ENCODE measurements around the gene SLC35G6. TPM values are rescaled to one million over a fixed set of nuclear protein-coding genes. Genes with fewer than 3 reads are reported as not detected.

SLC35G6 gene
- total RNA-seq, 4 donors from 2014 or later = not detected

- TF ChIP-seq POLR2A (IDR thresholded peaks at IDR 0.05) = no peak
- TF ChIP-seq, protein P1, sequence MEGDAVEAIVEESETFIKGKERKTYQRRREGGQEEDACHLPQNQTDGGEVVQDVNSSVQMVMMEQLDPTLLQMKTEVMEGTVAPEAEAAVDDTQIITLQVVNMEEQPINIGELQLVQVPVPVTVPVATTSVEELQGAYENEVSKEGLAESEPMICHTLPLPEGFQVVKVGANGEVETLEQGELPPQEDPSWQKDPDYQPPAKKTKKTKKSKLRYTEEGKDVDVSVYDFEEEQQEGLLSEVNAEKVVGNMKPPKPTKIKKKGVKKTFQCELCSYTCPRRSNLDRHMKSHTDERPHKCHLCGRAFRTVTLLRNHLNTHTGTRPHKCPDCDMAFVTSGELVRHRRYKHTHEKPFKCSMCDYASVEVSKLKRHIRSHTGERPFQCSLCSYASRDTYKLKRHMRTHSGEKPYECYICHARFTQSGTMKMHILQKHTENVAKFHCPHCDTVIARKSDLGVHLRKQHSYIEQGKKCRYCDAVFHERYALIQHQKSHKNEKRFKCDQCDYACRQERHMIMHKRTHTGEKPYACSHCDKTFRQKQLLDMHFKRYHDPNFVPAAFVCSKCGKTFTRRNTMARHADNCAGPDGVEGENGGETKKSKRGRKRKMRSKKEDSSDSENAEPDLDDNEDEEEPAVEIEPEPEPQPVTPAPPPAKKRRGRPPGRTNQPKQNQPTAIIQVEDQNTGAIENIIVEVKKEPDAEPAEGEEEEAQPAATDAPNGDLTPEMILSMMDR (IDR thresholded peaks at IDR 0.05) = no peak
- H3K27ac ChIP-seq = no peak overlapping the region
- WGBS, 2 donors = 97 to 100% methylated on average over 3 of the region's 6 CpGs
- H3K36me3 ChIP-seq = no peaks in the 10 kb centered on the region
- H3K4me1 ChIP-seq = no peaks in the 10 kb centered on the region
- no peak overlapping the region for H3K4me3 ChIP-seq
- intact Hi-C loops (cut with DNase I) = no loop called here
- no peaks in the 10 kb centered on the region for H3K27me3 ChIP-seq
- DNase-seq = no peak
- H3K9me3 ChIP-seq = peaks cover 0 to 21% (median 16%) of the 10 kb centered on the region in 3 donors
These were observed 49.0 kb downstream of the SLC35G6 start for GRCh38 chr17:7530023-7530900.

Other genes with a start within 250 kb of the SLC35G6 start
- 10 to 100 TPM; 21.4 to 58.0 (median 37.3) TPM for gene DVL2, start 246.9 kb upstream of the SLC35G6 start, total RNA-seq
- 10 to 100 TPM; 24.7 to 30.6 (median 27.0) TPM for gene PHF23, start 242.0 kb upstream of the SLC35G6 start, total RNA-seq
- gene GABARAP, start 239.0 kb upstream of the SLC35G6 start, total RNA-seq = 100 to 1,000 TPM; 172 to 384 (median 197) TPM
- 10 to 100 TPM; 42.0 to 52.1 (median 47.8) TPM for gene CTDNEP1, start 229.7 kb upstream of the SLC35G6 start, total RNA-seq
- gene ELP5, start 229.2 kb upstream of the SLC35G6 start, total RNA-seq = 10 to 100 TPM; 14.9 to 21.8 (median 16.6) TPM
- 100 to 1,000 TPM; 172 to 411 (median 208) TPM for gene CLDN7, start 219.0 kb upstream of the SLC35G6 start, total RNA-seq
- gene SLC2A4, start 199.7 kb upstream of the SLC35G6 start, total RNA-seq = 10 to 100 TPM in 1 of 4 donors, 1 to 10 TPM in 2, under 1 TPM in 1; 0.83 to 21.7 (median 2.5) TPM
- gene YBX2, start 186.8 kb upstream of the SLC35G6 start, total RNA-seq = 1 to 10 TPM in 3 of 4 donors, under 1 TPM in 1; 0.44 to 3.8 (median 2.3) TPM
- 100 to 1,000 TPM; 324 to 543 (median 394) TPM for gene EIF5A, start 173.8 kb upstream of the SLC35G6 start, total RNA-seq
- gene GPS2, start 166.1 kb upstream of the SLC35G6 start, total RNA-seq = 10 to 100 TPM; 40.9 to 80.7 (median 70.5) TPM
- 10 to 100 TPM in 3 of 4 donors, 1 to 10 TPM in 1; 9.7 to 18.7 (median 14.4) TPM for gene NEURL4, start 152.1 kb upstream of the SLC35G6 start, total RNA-seq
- 1 to 10 TPM; 3.2 to 5.5 (median 3.8) TPM for gene ACAP1, start 144.9 kb upstream of the SLC35G6 start, total RNA-seq
- gene KCTD11, start 129.3 kb upstream of the SLC35G6 start, total RNA-seq = 10 to 100 TPM; 12.6 to 26.6 (median 22.1) TPM
- not detected for gene TMEM95, start 126.3 kb upstream of the SLC35G6 start, total RNA-seq
- 10 to 100 TPM in 2 of 4 donors, 1 to 10 TPM in 2; 6.2 to 15.2 (median 9.9) TPM for gene TNK1, start 100.4 kb upstream of the SLC35G6 start, total RNA-seq
- gene PLSCR3, start 86.9 kb upstream of the SLC35G6 start, total RNA-seq = 10 to 100 TPM; 18.6 to 33.5 (median 24.7) TPM
- 10 to 100 TPM; 27.9 to 88.0 (median 66.7) TPM for gene TMEM256, start 77.3 kb upstream of the SLC35G6 start, total RNA-seq
- gene NLGN2, start 73.6 kb upstream of the SLC35G6 start, total RNA-seq = 1 to 10 TPM; 1.4 to 5.3 (median 2.0) TPM
- not detected for gene SPEM1, start 61.1 kb upstream of the SLC35G6 start, total RNA-seq
- gene SPEM2, start 55.8 kb upstream of the SLC35G6 start, total RNA-seq = not detected
- not detected for gene SPEM3, start 52.6 kb upstream of the SLC35G6 start, total RNA-seq
- gene TMEM102, start 46.0 kb upstream of the SLC35G6 start, total RNA-seq = 10 to 100 TPM; 12.2 to 20.8 (median 16.9) TPM
- 10 to 100 TPM in 1 of 4 donors, 1 to 10 TPM in 3; 2.7 to 18.1 (median 6.1) TPM for gene FGF11, start 41.9 kb upstream of the SLC35G6 start, total RNA-seq
- 1 to 10 TPM; 2.4 to 7.2 (median 4.6) TPM for gene CHRNB1, start 36.4 kb upstream of the SLC35G6 start, total RNA-seq
- 10 to 100 TPM; 13.4 to 35.1 (median 28.5) TPM for gene ZBTB4, start 1.8 kb upstream of the SLC35G6 start, total RNA-seq
- gene POLR2A, start 2.9 kb downstream of the SLC35G6 start, total RNA-seq = 10 to 100 TPM; 59.3 to 94.9 (median 78.2) TPM
- gene TNFSF12, start 67.6 kb downstream of the SLC35G6 start, total RNA-seq = 10 to 100 TPM in 1 of 4 donors, 1 to 10 TPM in 3; 3.5 to 41.6 (median 6.5) TPM
- 10 to 100 TPM in 2 of 4 donors, 1 to 10 TPM in 2; 3.8 to 21.7 (median 10.9) TPM for gene TNFSF13, start 77.3 kb downstream of the SLC35G6 start, total RNA-seq
- 10 to 100 TPM; 32.1 to 65.4 (median 48.3) TPM for gene SENP3, start 80.5 kb downstream of the SLC35G6 start, total RNA-seq
- 10 to 100 TPM; 32.1 to 52.9 (median 45.2) TPM for gene CD68, start 98.2 kb downstream of the SLC35G6 start, total RNA-seq
- gene MPDU1, start 102.4 kb downstream of the SLC35G6 start, total RNA-seq = 100 to 1,000 TPM in 2 of 4 donors, 10 to 100 TPM in 2; 69.3 to 123 (median 100) TPM
- gene SOX15, start 108.6 kb downstream of the SLC35G6 start, total RNA-seq = 100 to 1,000 TPM in 2 of 4 donors, 10 to 100 TPM in 2; 89.1 to 127 (median 103) TPM
- 10 to 100 TPM; 17.2 to 24.0 (median 20.6) TPM for gene FXR2, start 133.5 kb downstream of the SLC35G6 start, total RNA-seq
- 10 to 100 TPM; 20.5 to 55.9 (median 31.3) TPM for gene SAT2, start 146.4 kb downstream of the SLC35G6 start, total RNA-seq
- gene SHBG, start 148.7 kb downstream of the SLC35G6 start, total RNA-seq = not detected
- 1 to 10 TPM in 1 of 4 donors, under 1 TPM in 2, not detected in 1; 0.09 to 1.5 (median 0.21) TPM for gene ATP1B2, start 169.5 kb downstream of the SLC35G6 start, total RNA-seq
- 10 to 100 TPM; 26.6 to 35.1 (median 33.9) TPM for gene TP53, start 206.0 kb downstream of the SLC35G6 start, total RNA-seq
- gene WRAP53, start 207.0 kb downstream of the SLC35G6 start, total RNA-seq = 1 to 10 TPM; 3.5 to 6.0 (median 3.8) TPM
- gene EFNB3, start 223.8 kb downstream of the SLC35G6 start, total RNA-seq = 1 to 10 TPM in 3 of 4 donors, under 1 TPM in 1; 0.70 to 2.7 (median 1.9) TPM
- under 1 TPM in 3 of 4 donors, not detected in 1; under 0.01 to 0.04 (median 0.03) TPM for gene DNAH2, start 236.3 kb downstream of the SLC35G6 start, total RNA-seq